HG03097 (cell line): ENCODE results near the gene SRP68.

Source experiments
- ATAC-seq: cut with Tn5 transposase; IDR thresholded peaks from one replicate; pipeline ENCODE4 v1.9.1; 2021; ENCODE audit not compliant: unreplicated experiment, low FRiP score

The SRP68 gene

GRCh38 chr17:76002100-76002499 lies 70.2 kb downstream of the SRP68 start:
- no peak for ATAC-seq

DNA sequence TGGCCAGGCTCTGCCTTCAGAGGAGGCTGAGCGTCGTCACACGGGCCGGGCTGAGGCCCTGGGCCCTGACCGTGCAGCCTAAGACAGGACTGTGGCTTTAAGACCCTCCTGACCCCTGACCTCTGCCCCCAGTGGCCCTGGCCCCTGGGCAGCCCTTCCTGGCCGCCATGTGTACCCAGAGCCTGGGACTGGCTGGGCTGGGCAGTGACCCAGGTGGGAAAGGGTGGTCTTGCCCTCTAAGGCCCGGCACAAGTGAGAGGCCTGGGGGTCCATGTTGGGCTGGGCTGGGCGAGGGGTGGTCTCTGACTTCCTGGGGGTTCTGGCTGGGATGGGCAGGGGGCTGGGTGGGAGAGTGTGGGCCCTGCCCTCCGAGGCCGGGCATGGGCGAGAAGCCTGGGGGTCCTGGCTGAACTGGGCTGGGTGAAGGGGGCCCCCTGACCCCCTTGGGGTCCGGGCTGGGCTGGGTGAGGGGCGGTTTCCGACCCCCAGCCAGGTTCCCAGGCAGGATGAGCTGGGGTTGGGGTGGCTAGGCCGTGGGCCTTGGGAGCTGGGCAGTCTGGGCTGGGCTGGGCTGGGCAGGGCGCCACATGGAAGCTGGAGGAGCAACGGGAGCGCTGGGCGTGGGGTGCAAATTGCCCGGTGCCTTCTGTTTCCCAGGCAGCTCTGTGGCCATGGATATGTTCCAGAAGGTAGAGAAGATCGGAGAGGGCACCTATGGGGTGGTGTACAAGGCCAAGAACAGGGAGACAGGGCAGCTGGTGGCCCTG lies 71.4 kb downstream of the SRP68 start, which contains the start of gene CDK3:
CDK3 (plus strand) TSS at position 101 of the 767 bp plus-strand sequence; CDS start at position 672, 571 bp downstream.
- ATAC-seq: no peak

DNA sequence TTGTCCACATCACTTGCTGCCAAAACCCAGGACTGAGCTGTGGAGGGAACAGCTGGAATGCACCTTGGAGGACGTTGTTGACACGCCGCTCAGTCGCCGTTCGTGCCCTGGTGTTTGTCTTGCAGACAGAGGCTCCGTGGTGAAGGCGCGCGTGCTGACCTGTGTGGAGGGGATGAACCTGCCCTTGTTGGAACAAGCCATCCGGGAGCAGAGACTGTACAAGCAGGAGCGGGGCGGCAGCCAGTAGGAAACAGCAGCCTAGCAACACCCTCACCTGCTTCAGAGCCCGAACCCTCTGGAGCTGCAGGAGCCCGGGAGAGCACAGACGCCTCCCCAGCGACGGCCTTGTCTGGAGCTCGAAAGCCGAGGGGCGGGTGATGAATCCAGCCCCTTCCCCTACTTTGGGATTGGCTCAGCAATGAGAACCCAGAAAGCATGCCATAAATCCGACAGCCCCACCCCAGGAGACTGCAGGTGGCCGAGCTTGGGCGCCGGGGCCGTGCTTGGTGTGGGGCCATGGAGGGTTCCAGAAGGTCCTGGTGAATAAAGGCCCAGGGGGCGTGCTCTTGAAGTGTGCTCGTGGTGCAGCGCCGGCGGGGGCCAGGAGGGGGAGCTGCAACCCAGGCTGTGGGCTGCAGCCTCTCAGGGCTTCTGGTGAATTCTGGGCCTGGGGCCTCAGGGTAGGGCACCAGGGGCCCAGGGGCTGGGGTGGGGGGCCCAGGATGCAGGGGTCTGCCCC lies 72.1 kb downstream of the SRP68 start:
- no peak for ATAC-seq

GRCh38 chr17:75998327-75998795 lies 74.0 kb downstream of the SRP68 start:
- ATAC-seq: no peak

GRCh38 chr17:75996665-75997590 lies 75.4 kb downstream of the SRP68 start:
- ATAC-seq: no peak

DNA sequence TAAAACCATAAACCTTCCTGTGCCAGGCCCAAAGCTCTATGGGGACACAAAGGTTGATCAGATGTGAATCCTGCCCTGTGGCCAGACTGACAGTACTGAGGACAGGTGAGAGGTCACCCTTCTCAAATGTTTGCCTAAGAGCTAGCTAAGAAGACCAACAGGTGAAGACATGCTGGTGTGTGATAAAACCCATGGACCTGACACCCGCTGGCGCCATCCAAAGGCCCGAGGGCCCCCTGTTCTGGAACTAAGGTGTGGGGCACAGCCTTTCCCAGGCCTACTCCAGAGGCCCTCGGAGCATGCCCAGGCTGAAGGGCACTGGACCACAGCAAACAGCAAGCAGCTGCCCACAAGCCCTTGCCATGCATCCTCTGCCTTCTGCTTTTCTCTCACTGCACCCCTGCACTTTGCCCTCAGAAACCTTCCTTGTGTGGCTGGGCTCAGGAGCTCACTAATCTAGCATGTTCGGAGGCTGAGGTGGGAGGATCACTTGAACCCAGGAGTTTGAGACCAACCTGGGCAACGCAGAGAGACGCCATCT lies 76.9 kb downstream of the SRP68 start:
- no peak for ATAC-seq

DNA sequence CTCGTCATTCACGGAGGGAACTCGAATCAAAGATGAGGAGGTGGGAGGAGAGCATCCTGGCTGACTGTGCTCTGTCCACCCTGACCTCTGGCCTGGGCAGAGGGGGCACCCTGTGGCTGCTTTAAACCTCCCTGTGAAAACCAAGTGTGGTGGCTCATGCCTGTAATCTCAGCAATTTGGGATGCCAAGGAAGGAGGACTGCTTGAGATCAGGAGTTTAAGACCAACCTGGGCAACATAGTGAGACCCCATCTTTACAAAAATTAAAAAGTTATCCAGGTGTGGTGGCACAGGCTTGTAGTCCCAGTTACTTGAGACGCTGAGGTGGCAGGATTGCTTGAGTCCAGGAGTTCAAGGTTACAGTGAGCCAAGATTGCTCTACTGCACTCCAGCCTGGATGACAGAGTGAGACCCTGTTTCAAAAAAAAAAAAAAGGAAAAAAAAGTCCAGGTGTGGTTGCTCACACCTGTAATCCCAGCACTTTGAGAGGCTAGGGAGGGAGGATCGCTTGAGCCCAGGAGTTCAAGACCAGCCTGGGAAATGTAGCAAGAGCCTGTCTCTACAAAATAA lies 77.4 kb downstream of the SRP68 start:
- ATAC-seq: no peak

DNA sequence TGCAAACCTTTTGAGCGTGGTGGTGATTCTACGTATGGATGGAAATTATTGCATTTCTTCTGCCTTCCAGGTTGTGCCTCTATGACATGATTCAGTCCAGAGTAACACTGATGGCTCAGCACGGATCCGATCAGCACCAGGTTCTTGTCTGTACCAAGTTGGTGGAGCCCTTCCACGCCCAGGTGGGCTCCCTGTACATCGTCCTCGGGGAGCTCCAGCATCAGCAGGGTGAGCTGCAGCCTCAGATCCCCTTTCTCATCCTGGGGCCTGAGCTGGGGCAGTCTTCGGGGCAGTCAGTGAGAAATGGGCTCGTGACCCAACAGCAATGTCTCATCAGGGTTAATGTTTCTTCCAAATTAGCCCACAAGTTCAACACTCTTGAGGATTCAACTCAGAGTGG lies 80.9 kb downstream of the SRP68 start:
- no peak for ATAC-seq
